HG03060 (cell line): ENCODE data around the gene ADCY1.

Experiments
- ATAC-seq: cut with Tn5 transposase; IDR thresholded peaks from one replicate; pipeline ENCODE4 v1.9.1; 2021; ENCODE audit warnings: low read depth, moderate number of reproducible peaks; ENCODE audit not compliant: unreplicated experiment

Gene ADCY1

DNA sequence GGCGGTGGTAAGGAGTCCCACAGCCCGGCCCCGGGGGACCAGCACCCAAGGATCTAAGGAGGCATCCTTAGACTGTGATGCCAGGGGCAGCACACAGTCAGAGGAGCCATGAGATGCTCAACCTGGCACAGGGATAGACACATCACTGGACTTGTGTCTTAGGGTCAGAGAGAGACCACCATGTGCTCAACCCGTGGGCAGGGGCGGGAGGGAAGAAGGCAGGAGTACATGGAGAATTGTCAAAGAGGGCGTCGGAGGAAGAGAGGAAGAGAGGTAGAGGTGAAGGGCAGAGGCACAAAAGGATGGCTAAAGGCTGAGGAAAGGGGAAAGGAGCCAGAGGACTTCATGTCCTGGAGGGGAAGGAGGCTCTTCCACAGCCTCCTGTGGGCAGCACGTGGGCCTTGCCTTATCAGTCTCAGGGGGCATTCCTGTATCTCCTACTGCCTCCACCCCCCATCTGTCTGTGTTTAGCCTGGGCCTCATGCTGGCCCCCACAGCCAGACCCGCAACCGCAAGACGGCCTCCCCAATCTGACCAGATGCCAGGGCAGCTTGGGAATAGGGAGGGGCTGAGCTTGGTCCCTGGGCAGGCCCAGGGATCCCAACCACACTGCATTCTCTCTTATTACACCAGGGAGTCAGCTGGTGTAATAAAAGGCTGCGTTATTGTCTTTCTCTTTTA, 2.2 kb downstream of the ADCY1 start:
- ATAC-seq = no peak

DNA sequence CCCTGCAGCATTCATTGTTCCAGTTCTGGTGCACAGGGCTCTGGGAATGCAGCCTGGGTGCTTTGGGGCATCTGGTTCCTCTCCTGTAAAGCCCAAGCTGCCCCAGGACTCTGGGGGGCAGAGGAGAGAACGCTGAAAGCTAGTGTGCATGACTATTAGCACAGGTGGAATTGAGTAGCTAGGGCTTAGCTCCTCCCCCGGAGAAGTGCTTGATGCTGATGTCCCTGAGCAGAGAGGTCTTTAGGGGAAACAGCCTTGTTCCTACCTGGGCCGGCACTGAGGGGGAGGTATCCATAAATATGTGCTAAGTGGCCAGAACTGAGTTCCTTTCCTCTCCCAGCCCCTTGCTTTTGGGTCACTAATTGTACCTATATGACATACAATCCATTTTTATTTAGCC, 3.9 kb downstream of the ADCY1 start:
- no peak for ATAC-seq

DNA sequence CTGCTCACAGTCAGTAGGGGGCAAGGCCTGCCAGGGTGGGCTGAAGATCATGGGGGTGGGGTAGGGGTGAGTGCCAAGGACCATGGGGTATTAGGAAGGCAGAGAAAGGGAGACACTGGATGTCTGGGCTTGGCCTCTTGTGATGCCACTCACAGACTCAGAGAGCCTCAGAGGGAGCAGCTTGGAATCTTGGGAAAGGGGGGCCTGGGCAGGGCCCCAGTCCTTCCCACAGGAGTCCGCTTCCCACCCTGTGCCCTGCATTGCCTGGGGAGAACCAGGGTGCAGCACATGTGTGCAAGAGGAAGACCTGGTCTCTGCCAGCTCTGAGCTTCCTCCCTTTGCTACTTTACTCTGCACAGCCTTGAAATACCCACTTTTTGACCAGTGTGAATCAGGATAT, 4.3 kb downstream of the ADCY1 start:
- no peak for ATAC-seq

DNA sequence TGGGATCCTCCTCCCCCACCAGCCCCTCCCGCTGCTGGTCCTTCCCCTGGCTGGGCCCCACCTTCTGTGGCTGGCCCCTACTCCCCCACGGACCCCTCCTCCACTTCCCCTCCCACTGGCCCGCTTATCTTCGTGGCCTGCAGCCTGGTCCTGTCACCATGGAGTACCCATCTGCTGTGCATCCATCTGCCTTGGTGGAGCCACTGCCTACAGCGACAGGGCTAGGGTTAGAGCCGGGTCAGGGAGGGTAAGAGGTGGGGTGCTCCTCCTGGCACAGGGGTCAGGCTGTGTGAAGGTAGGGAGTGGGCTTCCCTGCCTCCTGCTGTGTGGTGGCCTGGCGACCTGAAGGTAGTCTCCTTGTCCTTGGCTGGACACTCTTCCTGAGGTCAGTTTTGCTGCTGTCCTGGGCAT, 5.2 kb downstream of the ADCY1 start:
- no peak for ATAC-seq

DNA sequence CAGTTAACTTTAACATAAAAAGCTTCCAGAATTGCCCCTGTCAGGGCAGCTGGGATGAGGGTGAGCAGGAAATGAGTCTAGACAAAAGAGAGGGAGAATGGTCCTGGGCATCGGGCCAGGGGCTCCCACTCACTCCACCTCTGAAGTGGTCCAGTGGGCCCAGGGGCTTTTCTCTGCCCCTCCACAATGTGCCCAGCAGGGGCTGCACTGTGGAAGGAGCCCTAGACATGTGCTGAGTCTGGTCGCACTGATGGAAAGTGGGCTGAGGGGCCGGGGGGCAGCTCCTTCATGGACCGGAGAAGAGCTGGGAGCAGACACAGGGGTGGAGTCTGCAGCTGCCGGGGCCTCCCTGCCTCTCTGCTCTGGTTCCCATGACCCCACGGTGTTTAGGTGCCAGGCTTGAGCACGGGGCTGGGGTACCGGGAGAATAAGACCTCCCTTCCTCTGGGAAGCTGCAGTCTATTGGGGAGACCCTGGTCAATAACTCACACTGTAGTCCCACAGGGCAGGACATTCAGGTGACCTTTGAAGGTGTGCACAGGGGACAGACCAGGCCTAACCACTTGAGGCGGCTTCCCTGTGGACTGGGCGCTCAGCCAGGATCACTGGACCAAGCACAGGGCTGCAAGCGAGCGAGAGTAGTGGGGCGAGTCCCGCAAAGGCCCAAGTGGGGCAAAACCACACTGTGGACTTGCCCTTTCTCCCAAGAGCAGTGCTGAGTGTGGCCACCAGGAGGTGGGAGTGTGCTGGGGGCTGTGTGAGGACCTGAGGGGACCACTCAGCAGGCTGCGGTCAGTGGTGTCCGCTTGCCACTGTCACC, 6.1 kb downstream of the ADCY1 start:
- ATAC-seq = no peak

DNA sequence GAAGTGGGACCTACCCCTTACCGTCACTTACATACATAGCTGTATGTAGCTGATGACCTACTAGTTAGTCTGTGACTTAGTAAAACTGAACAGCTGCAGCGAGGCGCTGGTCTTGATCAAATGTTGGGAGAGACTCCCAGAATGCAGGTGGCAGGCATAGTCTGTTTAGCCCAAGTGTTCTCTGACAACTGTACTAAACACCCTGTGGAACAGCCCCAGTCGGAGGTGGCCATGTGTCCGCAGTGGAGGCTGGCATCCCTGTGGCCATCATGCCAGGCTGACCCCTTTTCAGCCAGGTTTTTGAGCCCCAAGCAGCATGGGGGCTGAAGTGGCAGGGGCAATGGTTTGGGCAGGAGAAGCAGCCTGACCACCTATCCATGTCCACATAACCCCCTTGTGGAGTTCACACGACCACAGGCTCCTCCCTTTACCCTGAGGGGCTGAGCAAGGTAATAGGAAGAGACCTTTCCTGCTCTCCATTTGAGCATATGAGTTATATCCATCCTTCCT, 7.2 kb downstream of the ADCY1 start:
- ATAC-seq = no peak

DNA sequence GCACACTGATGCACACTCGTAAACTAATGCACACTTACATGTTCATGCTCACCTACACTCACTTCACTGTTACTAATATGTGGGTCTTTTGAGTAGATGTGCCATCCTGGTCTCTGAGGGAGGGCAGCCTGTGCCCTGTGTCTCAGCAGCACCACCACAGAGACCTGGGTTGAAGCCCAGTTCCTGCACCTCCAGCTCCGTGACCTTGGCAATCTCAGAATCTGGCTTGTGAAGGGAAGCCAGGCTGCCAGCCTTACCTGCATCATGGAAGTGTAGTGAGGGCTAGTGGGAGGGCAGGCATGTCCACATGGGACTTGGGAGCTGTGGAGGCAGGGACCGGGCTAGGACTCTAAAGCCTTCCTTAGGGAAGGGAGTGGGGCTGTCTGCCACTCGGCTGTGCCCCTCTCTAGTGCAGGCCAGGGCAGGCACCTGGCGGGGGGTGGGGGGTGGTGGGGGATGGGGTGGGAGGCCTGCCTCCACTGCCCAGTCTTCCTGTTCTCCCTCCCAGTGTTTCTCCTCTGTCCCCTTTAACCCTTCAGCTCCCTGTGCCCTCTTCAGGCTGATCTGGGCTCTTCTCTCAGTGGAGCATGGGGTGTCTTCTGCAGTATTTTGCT, 8.1 kb downstream of the ADCY1 start:
- ATAC-seq = no peak

DNA sequence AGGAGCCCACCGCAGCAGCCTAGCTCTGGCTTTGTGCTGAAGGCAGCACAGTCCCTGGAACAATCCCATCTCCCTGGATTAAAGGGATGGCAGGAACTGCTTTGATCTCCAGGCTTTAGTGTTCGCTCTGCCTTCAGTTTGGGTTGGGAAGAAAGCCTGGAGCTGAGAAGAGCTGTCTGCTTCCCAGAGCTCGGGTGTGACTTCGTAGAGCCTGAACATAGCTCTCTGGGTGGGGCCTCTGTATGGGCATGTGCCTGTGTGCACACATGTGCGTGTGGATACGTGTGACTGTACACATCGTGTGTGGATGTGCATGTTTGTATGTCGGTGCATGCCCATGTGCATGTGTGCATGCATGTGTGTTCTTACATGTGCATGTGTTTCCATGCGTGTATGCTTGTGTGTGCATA, 8.7 kb downstream of the ADCY1 start:
- no peak for ATAC-seq

DNA sequence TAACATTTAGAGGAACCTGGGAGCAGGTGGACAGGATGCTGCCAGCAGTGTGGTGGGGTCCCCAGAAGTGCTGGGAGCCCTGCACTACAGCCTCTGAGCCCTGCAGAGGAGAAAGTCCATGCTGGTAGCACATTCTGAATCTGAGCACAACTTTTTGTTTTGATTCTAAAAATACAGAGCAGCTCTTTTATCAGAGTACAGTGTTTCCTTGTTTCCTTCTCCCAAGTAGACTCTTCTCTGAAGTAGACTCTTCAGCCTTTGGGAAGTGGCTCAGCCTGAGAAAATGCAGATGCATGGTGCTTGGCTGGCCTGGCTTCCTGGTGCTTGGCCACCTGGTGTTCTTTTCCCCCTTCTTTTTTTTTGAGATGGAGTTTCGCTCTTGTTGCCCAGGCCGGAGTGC, 9.1 kb downstream of the ADCY1 start:
- no peak for ATAC-seq

DNA sequence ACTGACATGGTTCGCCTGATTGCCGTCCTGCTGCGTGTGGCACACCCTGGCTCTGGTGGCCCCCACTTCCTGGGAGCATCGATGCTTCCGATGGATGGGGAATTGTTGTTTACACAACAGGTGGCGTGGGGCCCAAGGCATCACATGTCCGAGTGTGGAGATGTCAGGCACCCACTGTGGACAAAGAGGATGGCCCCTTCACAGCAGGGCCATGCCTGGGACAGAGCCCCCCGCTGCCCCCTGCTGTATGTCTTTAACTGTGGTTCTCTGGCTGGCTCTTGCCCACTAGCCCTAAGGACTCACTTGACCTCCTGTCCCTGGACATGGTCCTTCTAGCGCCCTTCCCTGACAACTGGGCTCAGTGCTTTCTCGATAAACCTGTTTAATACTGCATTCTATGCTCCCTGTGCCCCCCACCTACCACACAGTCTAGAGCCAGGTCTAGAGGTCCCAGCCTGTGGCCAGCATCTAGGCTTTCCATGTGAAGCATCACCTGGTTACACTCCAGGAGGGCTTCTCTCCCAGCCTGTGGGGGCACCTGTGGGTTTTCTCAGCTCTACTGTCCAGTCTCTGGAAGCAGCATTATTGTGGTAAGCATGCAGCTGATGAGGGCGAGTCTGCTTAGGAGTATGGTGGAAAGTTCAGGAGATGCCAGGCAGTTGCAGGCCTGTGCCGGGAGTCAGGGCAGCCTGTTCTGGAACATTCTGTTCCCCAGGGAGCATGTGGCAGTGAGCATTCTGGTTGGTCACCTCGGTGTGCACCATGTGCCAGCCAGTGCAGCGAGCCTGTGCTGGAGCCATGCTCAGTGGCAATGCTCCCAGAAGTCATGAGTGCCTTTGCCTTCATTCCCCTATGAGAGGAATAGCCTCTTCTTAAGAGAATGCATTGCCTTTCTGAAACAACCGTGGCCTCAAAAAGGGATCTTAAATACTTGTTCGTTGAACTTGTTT, 10.4 kb downstream of the ADCY1 start:
- ATAC-seq = no peak

DNA sequence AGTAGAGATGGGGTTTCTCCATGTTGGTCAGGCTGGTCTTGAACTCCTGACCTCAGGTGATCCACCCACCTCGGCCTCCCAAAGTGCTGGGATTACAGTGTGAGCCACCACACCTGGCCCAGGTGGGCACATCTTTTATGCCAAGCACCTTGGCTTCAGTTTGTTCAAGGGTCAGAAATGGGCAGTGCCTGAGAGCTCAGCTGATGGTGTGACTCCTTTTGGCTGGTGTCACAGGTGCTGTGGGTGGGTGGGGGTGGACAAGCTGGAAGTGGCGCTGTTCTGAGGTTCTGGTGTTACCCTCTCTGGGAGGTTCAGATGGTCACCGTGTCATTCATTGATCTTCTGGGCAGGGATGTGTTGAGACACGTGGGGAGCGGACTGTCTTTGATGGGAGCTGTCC, 11.5 kb downstream of the ADCY1 start:
- ATAC-seq = no peak

DNA sequence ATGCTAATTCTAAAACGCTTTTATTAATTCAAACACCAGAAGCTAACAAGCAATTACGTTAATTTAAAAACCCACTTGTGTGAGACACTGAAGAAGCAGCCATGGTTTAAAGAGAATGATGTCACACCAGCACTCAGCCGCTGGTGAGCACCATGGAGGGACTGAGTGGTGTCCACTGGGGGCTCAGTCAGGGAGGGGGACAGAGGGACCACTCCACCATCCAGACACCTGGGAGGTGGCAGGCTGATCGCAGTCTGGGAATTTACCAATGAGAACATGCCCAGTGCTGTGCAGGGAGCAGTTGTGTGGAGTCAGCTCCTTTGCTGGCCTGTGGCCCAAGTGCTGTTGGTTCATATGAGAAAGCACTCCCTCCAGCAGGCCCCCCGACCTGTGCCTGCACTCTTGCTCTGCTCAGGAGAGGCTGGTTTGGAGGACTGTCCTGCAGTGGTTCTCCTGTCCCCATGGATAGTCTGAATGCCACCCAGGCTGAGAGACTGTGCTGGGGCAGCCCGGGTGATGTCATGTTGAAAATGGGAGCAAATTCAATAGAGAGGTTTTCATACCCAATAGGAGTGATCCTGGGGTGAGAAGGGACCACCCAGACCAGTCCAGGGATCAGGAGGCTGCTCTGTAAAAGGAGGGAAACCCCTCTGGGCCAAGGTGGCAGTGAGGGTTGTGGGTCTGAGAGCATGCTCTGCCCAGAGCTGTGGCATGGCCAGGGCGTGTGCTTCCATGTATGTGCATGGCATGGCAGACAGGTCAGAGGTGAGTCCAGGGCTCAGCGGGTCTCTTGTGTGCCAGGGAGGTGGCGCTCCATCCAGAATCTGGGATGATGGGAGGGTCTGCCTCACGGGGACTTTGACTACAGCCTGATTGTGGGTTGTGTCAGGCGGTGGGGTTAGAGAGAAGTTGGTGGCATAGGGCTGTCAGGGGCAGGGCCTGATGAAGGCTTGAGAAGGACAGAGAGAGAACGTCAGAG, 12.7 kb downstream of the ADCY1 start:
- ATAC-seq = no peak

DNA sequence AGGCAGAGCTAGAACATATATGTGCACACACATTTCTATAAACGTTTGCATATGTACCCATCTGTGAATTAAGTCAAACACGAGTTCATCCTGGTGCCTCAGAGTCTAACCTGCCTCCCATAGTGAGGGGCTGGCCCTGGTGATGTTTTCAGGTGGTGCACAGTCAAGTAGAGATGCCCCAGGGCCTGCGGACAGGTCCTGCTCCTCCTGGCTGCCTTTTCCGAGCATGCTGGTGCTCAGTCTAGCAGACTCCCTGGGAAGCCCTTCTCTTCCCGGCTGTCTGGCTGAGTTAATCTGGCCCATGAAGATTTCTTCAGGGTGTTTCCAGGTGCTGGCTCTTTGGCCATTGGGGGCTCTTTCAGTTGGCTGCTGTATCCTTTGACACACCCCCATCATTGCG, 14.3 kb downstream of the ADCY1 start:
- no peak for ATAC-seq

DNA sequence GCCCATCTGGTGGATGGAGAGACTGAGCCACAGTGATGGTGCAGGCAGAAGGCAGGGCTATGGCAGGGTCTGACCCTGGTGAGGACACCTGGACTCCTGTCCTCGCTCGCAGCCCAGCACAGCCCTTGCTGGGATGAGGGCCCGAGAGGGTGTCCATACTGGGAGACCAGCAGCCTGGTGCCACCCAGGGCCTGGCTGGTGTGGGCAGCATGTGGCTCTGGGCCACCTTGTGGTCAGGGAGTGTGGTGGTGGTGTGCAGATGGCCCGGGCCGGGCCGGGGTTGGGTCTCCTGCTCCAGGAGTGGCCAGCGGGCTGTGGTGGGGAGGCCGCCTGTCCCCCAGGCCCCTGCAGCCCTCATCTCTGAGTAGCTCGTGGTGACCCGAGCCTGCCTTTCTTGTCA, 14.9 kb downstream of the ADCY1 start:
- ATAC-seq = no peak

DNA sequence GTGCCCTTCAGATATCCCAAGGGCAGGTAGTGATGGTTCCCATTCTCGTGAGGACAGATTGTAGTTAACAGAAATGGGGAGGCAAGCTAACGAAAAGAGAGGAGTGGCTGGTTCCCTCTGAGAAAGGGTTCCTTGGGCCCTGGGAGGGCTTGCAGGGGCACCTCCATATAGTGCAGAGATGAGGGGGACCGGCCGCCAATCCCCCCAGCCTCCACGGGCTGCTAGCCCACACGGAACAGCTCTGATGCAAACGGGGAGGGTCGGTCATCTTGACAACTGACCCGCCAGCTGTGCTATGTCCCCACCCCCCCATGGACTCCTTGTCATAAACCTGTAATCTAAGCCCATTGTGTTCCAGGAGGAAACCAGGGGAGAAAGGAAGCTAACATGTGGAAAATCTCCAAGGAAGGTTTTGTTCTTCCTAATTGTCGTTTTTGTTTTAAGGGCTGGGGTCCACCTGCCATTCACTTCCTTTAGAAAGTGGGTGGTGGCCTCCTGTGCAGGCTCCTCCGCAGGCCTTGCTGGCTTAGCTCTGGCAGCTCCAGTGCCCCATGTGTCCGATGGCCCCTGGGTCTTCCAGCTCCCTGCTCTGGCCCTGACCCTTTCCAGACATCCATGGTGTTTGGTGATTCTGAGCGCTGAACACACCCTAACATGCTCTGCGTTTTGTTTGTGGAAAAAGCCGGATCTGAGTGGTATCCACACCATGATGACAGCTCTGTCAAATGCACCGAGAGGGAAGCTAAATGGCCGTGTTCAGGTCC, 15.9 kb downstream of the ADCY1 start:
- ATAC-seq = no peak

DNA sequence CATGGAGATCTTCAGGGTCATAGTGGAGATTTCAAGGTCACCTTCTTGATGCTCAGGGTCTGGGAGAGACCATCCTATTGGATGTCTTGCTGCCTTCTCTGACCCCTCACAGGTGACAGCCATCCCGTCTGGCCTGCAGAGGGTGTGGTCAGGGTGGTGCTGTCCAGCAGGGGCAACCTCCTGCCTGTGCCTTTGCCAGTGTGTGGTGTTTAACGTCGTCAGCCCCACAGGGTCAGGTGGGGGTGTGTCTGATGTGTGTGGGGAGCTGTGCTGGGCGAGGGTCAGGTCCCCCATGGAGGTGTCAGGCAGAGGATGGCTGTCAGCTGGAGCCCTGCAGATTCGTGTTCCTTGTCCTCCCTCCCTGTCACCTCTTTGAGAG, 16.5 kb downstream of the ADCY1 start:
- ATAC-seq = no peak

DNA sequence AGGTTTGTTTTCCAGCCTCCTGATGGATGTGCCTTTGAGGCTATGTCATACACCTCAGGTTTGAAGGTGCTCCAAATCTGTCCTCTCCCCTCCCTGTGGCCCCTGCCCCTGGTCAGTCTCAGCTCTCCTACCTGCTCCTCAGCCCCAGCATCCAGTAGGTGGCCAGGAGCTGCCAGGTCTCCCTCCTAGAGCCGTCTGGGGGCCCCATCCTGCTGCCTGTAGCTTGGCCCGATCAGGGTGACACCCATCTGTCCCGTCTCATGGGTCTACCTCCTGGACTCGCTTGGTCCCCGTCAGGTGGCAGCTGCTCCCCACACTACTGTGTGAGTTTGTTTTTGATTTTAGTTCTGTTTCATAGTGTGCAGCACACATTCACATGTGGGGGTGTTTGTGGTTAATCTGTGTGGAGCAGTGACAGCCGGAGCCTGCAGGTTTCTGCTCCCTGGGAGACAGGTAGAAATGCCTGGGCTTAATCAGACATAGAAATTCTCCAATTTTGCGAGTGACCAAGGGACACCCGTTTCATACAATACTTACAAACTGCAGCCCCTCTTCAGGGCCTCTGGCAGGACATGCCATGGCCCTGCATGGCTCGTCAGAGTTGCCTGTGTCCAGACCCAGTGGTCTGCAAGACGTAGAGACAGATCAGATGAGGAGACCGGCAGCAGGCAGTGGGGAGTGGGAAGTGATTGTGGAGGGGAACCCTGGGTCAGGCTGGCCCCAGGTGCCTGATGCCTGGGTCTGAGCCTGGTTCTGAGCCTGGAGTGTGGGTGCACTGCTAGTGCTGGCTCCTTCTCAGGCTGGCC, 17.1 kb downstream of the ADCY1 start:
- ATAC-seq = no peak
